Prostate gland (tissue), 2 donors: ENCODE results near the gene RIPK1. TPM values are rescaled to one million over a fixed set of nuclear protein-coding genes. Genes with fewer than 3 reads are reported as not detected.
A peak's percentile ranks its signal among the peaks of the same experiment; 100 is the strongest.
"Not testable (repeated sequence)": the region's sequence is repeated elsewhere in the genome, so short reads cannot be mapped to it uniquely, and the experiment has no call there.

ENCODE experiments used
- DNase-seq: peaks from one replicate; pipeline ENCODE4 v3.0.0-alpha.2; 2019; ENCODE audit warnings: low spot score
- H3K27ac ChIP-seq, 2 donors: fragments of 200-600 bp; sonication (generic); 2 replicates each; pipeline ENCODE4 v1.5.1; 2017 to 2019
- H3K27me3 ChIP-seq: fragments of 200-600 bp; sonication (generic); replicated peaks from 2 replicates; pipeline ENCODE4 v1.5.1; 2019; ENCODE audit not compliant: insufficient read depth
- H3K36me3 ChIP-seq, 2 donors: fragments of 200-600 bp; sonication (generic); 1 replicate in 1 of 2; 2 replicates in 1 of 2; pipeline versions ENCODE4 v1.5.1 to v1.8.1; 2017 to 2019
- H3K4me1 ChIP-seq: fragments of 200-600 bp; sonication (generic); replicated peaks from 2 replicates; pipeline ENCODE4 v1.5.1; 2019
- H3K4me3 ChIP-seq, 2 donors: fragments of 200-600 bp; sonication (generic); 2 replicates each; pipeline ENCODE4 v1.5.1; 2017 to 2019
- H3K9me3 ChIP-seq: fragments of 200-600 bp; sonication (generic); 2 replicates; pipeline ENCODE4 v1.5.1; 2017
- CTCF ChIP-seq, 4 experiments: fragments of 200-600 bp in 2 of 4; fragments of 450-650 bp in 2 of 4; sonication (generic) in 2 of 4; IDR thresholded peaks; 1 replicate in 3 of 4; 2 replicates in 1 of 4; pipeline ENCODE4 v1.5.1; 2016 to 2019; ENCODE audit warnings: antibody characterized with exemption in 4 of 4, mild to moderate bottlenecking in 2 of 4, moderate library complexity in 2 of 4
- POLR2A ChIP-seq: fragments of 450-650 bp; IDR thresholded peaks from one replicate; pipeline ENCODE4 v1.6.1; 2016; ENCODE audit warnings: antibody characterized with exemption, mild to moderate bottlenecking
- POLR2AphosphoS5 ChIP-seq: sonication (generic); formaldehyde crosslinking; IDR thresholded peaks from one replicate; pipeline ENCODE4 v1.6.1; 2017; ENCODE audit warnings: antibody characterized with exemption
- WGBS: methylation state at CpG from one replicate; pipeline ENCODE4 v1.1.5; 2018; 5-methylcytosine and 5-hydroxymethylcytosine counted together
- intact Hi-C: fragments of 100-400 bp; cut with DNase I; formaldehyde crosslinking; loops from one replicate; pipeline ENCODE4 v1.14.2; 2022
- total RNA-seq, 2 donors: library from RNA; depleted of rRNA; stranded (reverse); fragments of >200 nt; gene quantifications; one replicate each; pipeline ENCODE4 v1.1.0, GENCODE V29; 2016

RIPK1 gene
- total RNA-seq, result 10 to 100 TPM; 21.3 to 23.0 TPM

GRCh38 chr6:3068329-3069214, at the start of gene RIPK1:
Gene RIPK1, plus strand, starts transcription at chr6:3068494. Its CDS starts 8,330 bp downstream, at chr6:3076824.
- Histone ChIP-seq H3K27ac (peak within 1 kb of the TSS; percentile 98 to 99), H3K4me1 (no peaks in the 10 kb centered on the region), H3K36me3 (no peaks in the 10 kb centered on the region), H3K27me3 (no peaks in the 10 kb centered on the region), H3K9me3 (no peaks in the 10 kb centered on the region), H3K4me3 (peak within 1 kb of the TSS; percentile 86 to 94)
- 0% methylated on average over 46 of the region's 112 CpGs for WGBS
- intact Hi-C loops, result loop anchor here (2.0 kb wide), 1 partner anchor 50 kb away; the partner anchor contains the start of gene BPHL
- peak; percentile 92 for DNase-seq
- TF ChIP-seq POLR2A, result peak; percentile 84
- peak; percentile 70 for TF ChIP-seq POLR2AphosphoS5
- TF ChIP-seq CTCF (IDR thresholded peaks at IDR 0.05), result peak in 3 of 4 experiments; percentile 41 to 75 (median 55)

GRCh38 chr6:3019065-3019464, 49.2 kb upstream of the RIPK1 start:
- Histone ChIP-seq H3K4me3 (no peak overlapping the region), H3K27me3 (no peaks in the 10 kb centered on the region), H3K9me3 (no peaks in the 10 kb centered on the region), H3K4me1 (no peaks in the 10 kb centered on the region), H3K36me3 (no peaks in the 10 kb centered on the region), H3K27ac (no peak overlapping the region)
- TF ChIP-seq POLR2A, result no peak
- no peak for TF ChIP-seq CTCF (IDR thresholded peaks at IDR 0.05)
- no peak for TF ChIP-seq POLR2AphosphoS5
- no peak for DNase-seq
- intact Hi-C loops, result loop anchor here (10.0 kb wide), 1 partner anchor 236 kb away; the partner anchor contains the start of gene PSMG4
- 82% methylated on average over 1 of the region's 1 CpG for WGBS

- WGBS, result 95% methylated on average over 6 of the region's 6 CpGs
Observed at GRCh38 chr6:3019749-3020320, 48.5 kb upstream of the RIPK1 start.

GRCh38 chr6:3020976-3021598, 47.2 kb upstream of the RIPK1 start:
- H3K27ac ChIP-seq, intact Hi-C loops: not testable (repeated sequence)

More at GRCh38 chr6:3019749-3020320, 48.5 kb upstream of the RIPK1 start:
- no peaks in the 10 kb centered on the region for H3K4me1 ChIP-seq
- no peak for DNase-seq
- no peaks in the 10 kb centered on the region for H3K9me3 ChIP-seq
- H3K27me3 ChIP-seq, result no peaks in the 10 kb centered on the region
- H3K27ac ChIP-seq, result no peak overlapping the region
- intact Hi-C loops, result loop anchor here (10.0 kb wide), 1 partner anchor 235 kb away; the partner anchor contains the start of gene PSMG4
- TF ChIP-seq POLR2AphosphoS5, result no peak
- no peak for TF ChIP-seq POLR2A
- TF ChIP-seq CTCF (IDR thresholded peaks at IDR 0.05), result no peak
- no peak overlapping the region for H3K4me3 ChIP-seq
- H3K36me3 ChIP-seq, result no peaks in the 10 kb centered on the region

More at GRCh38 chr6:3020976-3021598, 47.2 kb upstream of the RIPK1 start:
- H3K4me1 ChIP-seq, H3K36me3 ChIP-seq, DNase-seq, H3K9me3 ChIP-seq, H3K27me3 ChIP-seq, H3K4me3 ChIP-seq: not testable (repeated sequence)
- 95% methylated on average over 2 of the region's 2 CpGs for WGBS
